CD14-positive monocyte (primary cell): ENCODE measurements around the gene WNT9B. TPM values are rescaled to one million over a fixed set of nuclear protein-coding genes. Genes with fewer than 3 reads are reported as not detected.

Source experiments
- DNase-seq, 3 donors: peaks; one replicate each; pipeline ENCODE4 v3.0.0-alpha.2; 2011 to 2022
- H2AFZ ChIP-seq: 2 replicates; pipeline ENCODE4 v1.6.0; 2012; ENCODE audit warnings: mild to moderate bottlenecking, low read depth, low read length, inconsistent platforms; ENCODE audit not compliant: insufficient read depth, poor library complexity, severe bottlenecking
- H3K27ac ChIP-seq, 2 donors: 1 replicate in 1 of 2; 2 replicates in 1 of 2; pipeline ENCODE4 v1.5.1; 2012 to 2013; ENCODE audit warnings: low read length in 2 of 2, control low read depth in 1 of 2, inconsistent platforms in 1 of 2, low read depth in 1 of 2, mild to moderate bottlenecking in 1 of 2
- H3K27me3 ChIP-seq, 2 donors: one replicate each; pipeline versions ENCODE4 v1.6.0 to v1.6.1; 2011 to 2013; ENCODE audit warnings: low read length in 2 of 2; ENCODE audit not compliant: control insufficient read depth in 2 of 2, insufficient read depth in 2 of 2
- H3K36me3 ChIP-seq, 2 donors: replicated peaks in 1 of 2; 1 replicate in 1 of 2; 2 replicates in 1 of 2; pipeline versions ENCODE4 v1.5.1 to v1.6.1; 2012 to 2013; ENCODE audit warnings: low read length in 2 of 2, control low read depth in 1 of 2, inconsistent platforms in 1 of 2, mild to moderate bottlenecking in 1 of 2; ENCODE audit not compliant: insufficient read depth in 2 of 2, control insufficient read depth in 1 of 2
- H3K4me1 ChIP-seq, 2 donors: 1 replicate in 1 of 2; 2 replicates in 1 of 2; pipeline versions ENCODE4 v1.5.1 to v1.6.1; 2012 to 2013; ENCODE audit warnings: low read length in 2 of 2, control low read depth in 1 of 2, inconsistent platforms in 1 of 2, mild to moderate bottlenecking in 1 of 2, moderate library complexity in 1 of 2; ENCODE audit not compliant: insufficient read depth in 2 of 2, control insufficient read depth in 1 of 2
- H3K4me2 ChIP-seq: replicated peaks from 2 replicates; pipeline ENCODE3; 2012; ENCODE audit warnings: low read length, moderate library complexity, mild to moderate bottlenecking; ENCODE audit not compliant: poor library complexity, severe bottlenecking; ENCODE audit errors: extremely low read depth
- H3K4me3 ChIP-seq, 3 experiments: fragments of 200-600 bp in 1 of 3; sonication (generic) in 1 of 3; replicated peaks in 1 of 3; 1 replicate in 2 of 3; 2 replicates in 1 of 3; pipeline ENCODE4 v1.5.1; 2011 to 2013; ENCODE audit warnings: low read length in 3 of 3, mild to moderate bottlenecking in 3 of 3, control low read depth in 2 of 3, low read depth in 2 of 3, inconsistent platforms in 1 of 3, moderate library complexity in 1 of 3
- H3K79me2 ChIP-seq: 2 replicates; pipeline ENCODE4 v1.6.0; 2012; ENCODE audit warnings: mild to moderate bottlenecking, control low read depth, inconsistent platforms, low read length, moderate library complexity; ENCODE audit not compliant: insufficient read depth
- H3K9ac ChIP-seq: 2 replicates; pipeline ENCODE4 v1.6.0; 2017; ENCODE audit warnings: low read length, mild to moderate bottlenecking; ENCODE audit not compliant: insufficient read depth, poor library complexity, severe bottlenecking
- H3K9me3 ChIP-seq, 2 donors: replicated peaks in 1 of 2; 1 replicate in 1 of 2; 2 replicates in 1 of 2; pipeline versions ENCODE4 v1.5.1 to v1.6.1; 2012 to 2013; ENCODE audit warnings: low read length in 2 of 2, control low read depth in 1 of 2; ENCODE audit not compliant: control insufficient read depth in 1 of 2, insufficient read depth in 1 of 2
- H4K20me1 ChIP-seq: 2 replicates; pipeline ENCODE4 v1.6.0; 2012; ENCODE audit warnings: mild to moderate bottlenecking, low read length, control low read depth, moderate library complexity; ENCODE audit not compliant: insufficient read depth
- H3K27ac Mint-ChIP-seq, 7 donors: one replicate each; pipeline ENCODE4 v1.8.0; 2020; ENCODE audit warnings: mild to moderate bottlenecking in 7 of 7, mixed read lengths in 7 of 7, moderate library complexity in 6 of 7, inconsistent platforms in 2 of 7
- H3K27me3 Mint-ChIP-seq, 3 donors: one replicate each; pipeline ENCODE4 v1.8.0; 2021 to 2022; ENCODE audit warnings: low read depth in 3 of 3, mild to moderate bottlenecking in 3 of 3, mixed read lengths in 3 of 3, moderate library complexity in 3 of 3, inconsistent platforms in 1 of 3
- H3K36me3 Mint-ChIP-seq, 2 donors: one replicate each; pipeline ENCODE4 v1.8.0; 2020; ENCODE audit warnings: mixed read lengths in 2 of 2, inconsistent platforms in 1 of 2, mild to moderate bottlenecking in 1 of 2
- H3K4me1 Mint-ChIP-seq: one replicate; pipeline ENCODE4 v1.8.0; 2020; ENCODE audit warnings: mild to moderate bottlenecking, mixed read lengths
- H3K4me3 Mint-ChIP-seq, 2 donors: one replicate each; pipeline ENCODE4 v1.8.0; 2020; ENCODE audit warnings: mild to moderate bottlenecking in 2 of 2, mixed read lengths in 2 of 2, moderate library complexity in 1 of 2
- H3K9me3 Mint-ChIP-seq, 7 donors: one replicate each; pipeline ENCODE4 v1.8.0; 2020 to 2022; ENCODE audit warnings: mixed read lengths in 7 of 7, mild to moderate bottlenecking in 6 of 7, moderate library complexity in 6 of 7, inconsistent platforms in 2 of 7
- WGBS: methylation state at CpG from one replicate; pipeline ENCODE4 v1.1.5; 2013; ENCODE audit warnings: missing lambda C conversion rate; ENCODE audit not compliant: insufficient coverage; 5-methylcytosine and 5-hydroxymethylcytosine counted together
- intact Hi-C, 2 donors: fragments of 100-400 bp; cut with micrococcal nuclease; formaldehyde crosslinking; loops; one replicate each; pipeline versions ENCODE4 v1.15.0 to v1.15.1; 2023
- polyA plus RNA-seq, 3 donors: library from polyadenylated mRNA; depleted of rRNA in 1 of 3; unstranded in 2 of 3; stranded (reverse) in 1 of 3; fragments of 300-500 nt in 2 of 3; fragments of >200 nt in 1 of 3; fragmentation: Illumina TruSeq in 2 of 3; gene quantifications; 1 replicate in 2 of 3; 2 replicates in 1 of 3; pipeline ENCODE4 v1.2.3, GENCODE V29; 2012 to 2021
- TF ChIP-seq, protein P1 (sequence below): fragments of 200-600 bp; IDR thresholded peaks from one replicate; pipeline ENCODE4 v1.8.0; 2022; ENCODE audit warnings: antibody characterized with exemption, mild to moderate bottlenecking

WNT9B gene
- polyA plus RNA-seq, 3 donors, result 0.19 TPM; not detected in 2

DNA sequence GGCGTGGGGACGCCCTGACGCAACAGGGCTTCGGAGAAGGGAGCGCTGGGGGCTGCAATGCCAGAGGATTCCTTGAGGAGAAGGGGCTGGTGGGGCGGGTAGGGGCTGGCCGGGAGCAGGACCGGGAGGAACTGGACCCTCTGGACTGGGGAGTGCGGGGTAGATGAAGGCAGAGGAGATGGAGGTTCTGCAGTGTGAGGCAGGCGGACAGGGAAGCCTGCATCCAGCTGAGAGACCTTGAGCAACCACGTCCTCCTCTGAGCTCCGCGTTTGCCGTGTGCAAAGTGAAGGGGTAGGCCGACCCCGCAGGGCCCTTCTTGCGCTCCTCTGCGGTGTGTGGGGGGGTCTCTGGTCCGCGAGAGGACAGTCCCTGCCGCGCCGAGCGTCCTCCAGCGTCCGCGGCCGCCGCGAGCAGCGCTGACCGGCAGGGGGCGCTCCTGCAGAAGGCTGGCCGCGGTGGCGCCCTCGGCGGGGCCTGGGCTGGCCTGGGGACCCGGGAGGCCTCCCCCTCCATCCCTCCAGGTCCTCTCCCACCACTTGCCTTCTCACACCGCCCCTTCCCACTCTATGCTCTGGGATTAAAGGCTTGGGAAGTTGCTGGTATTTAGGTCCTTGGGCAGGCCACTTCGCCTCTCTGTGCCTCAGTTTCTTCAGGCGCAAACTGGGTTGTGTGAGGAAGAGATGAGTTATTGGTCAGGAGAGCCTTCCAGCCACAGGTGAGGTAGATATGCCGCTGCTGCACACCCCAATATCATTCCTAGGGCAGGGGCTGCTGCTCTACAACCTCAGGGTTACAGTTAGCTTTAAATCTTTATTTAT, 9.6 kb upstream of the WNT9B start:
- Mint-ChIP-seq H3K27ac (no peak overlapping the region), H3K36me3 (peaks cover 0 to 4% of the 10 kb centered on the region in 2 donors), H3K9me3 (peaks cover 12 to 26% (median 14%) of the 10 kb centered on the region in 7 donors), H3K27me3 (peaks cover 22 to 46% (median 22%) of the 10 kb centered on the region in 3 donors), H3K4me1 (peaks cover 4% of the 10 kb centered on the region), H3K4me3 (peak overlapping the region in 1 of 2 donors; percentile 72)
- TF ChIP-seq, protein P1, sequence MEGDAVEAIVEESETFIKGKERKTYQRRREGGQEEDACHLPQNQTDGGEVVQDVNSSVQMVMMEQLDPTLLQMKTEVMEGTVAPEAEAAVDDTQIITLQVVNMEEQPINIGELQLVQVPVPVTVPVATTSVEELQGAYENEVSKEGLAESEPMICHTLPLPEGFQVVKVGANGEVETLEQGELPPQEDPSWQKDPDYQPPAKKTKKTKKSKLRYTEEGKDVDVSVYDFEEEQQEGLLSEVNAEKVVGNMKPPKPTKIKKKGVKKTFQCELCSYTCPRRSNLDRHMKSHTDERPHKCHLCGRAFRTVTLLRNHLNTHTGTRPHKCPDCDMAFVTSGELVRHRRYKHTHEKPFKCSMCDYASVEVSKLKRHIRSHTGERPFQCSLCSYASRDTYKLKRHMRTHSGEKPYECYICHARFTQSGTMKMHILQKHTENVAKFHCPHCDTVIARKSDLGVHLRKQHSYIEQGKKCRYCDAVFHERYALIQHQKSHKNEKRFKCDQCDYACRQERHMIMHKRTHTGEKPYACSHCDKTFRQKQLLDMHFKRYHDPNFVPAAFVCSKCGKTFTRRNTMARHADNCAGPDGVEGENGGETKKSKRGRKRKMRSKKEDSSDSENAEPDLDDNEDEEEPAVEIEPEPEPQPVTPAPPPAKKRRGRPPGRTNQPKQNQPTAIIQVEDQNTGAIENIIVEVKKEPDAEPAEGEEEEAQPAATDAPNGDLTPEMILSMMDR, result peak; percentile 94
- Histone ChIP-seq H3K9me3 (peaks cover 5 to 12% of the 10 kb centered on the region in 2 donors), H3K27me3 (peaks cover 5 to 10% of the 10 kb centered on the region in 2 donors), H3K27ac (no peak overlapping the region), H3K4me3 (no peak overlapping the region), H2AFZ (peak overlapping the region; percentile 56), H4K20me1 (no peaks in the 10 kb centered on the region), H3K4me1 (peaks cover 0 to 6% of the 10 kb centered on the region in 2 donors), H3K79me2 (no peaks in the 10 kb centered on the region), H3K9ac (no peak overlapping the region), H3K36me3 (no peaks in the 10 kb centered on the region), H3K4me2 (peak overlapping the region; percentile 35)
- intact Hi-C loops, result loop anchor here (2.0 to 5.0 kb wide), 2 partner anchors 99 to 101 kb away; no protein-coding TSS in a partner anchor
- peak in 2 of 3 donors; percentile 10 to 30 for DNase-seq
- 14% methylated on average over 33 of the region's 43 CpGs for WGBS

DNA sequence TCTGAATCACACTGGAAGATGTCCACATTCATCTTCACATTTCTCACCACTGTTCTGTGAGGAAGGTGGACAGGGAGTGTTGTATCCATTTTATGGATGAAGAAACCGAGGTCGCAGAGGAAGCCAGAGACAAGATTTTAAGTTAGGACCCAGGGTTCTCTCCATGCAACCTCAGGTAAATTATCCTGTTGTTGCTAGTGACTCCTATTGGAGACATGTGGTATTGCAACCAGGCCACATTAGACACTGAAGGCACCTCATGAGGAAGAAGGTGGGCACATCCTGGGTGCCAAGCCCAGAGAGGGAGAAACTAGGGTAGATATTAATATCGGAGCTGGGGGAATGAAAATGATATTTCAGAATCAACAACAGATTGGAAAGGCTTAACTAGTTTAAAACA, 8.5 kb upstream of the WNT9B start:
- no peak overlapping the region for H3K27ac Mint-ChIP-seq
- Histone ChIP-seq H3K4me1 (peaks cover 0 to 6% of the 10 kb centered on the region in 2 donors), H3K9me3 (peaks cover 5 to 12% of the 10 kb centered on the region in 2 donors), H3K79me2 (no peaks in the 10 kb centered on the region), H3K27me3 (peaks cover 5 to 15% of the 10 kb centered on the region in 2 donors), H3K36me3 (no peaks in the 10 kb centered on the region), H3K9ac (no peak overlapping the region), H3K4me2 (no peak overlapping the region), H3K4me3 (no peak overlapping the region), H3K27ac (no peak overlapping the region), H4K20me1 (no peaks in the 10 kb centered on the region), H2AFZ (no peak overlapping the region)
- intact Hi-C loops, result loop anchor here (2.0 to 5.0 kb wide), 2 partner anchors 98 to 99 kb away; no protein-coding TSS in a partner anchor
- H3K27me3 Mint-ChIP-seq, result peaks cover 22 to 45% (median 23%) of the 10 kb centered on the region in 3 donors
- H3K9me3 Mint-ChIP-seq, result peaks cover 12 to 26% (median 14%) of the 10 kb centered on the region in 7 donors
- H3K36me3 Mint-ChIP-seq, result peaks cover 0 to 4% of the 10 kb centered on the region in 2 donors
- no peak overlapping the region for H3K4me3 Mint-ChIP-seq
- no CpG with 5 or more reads among the region's 3 CpGs for WGBS
- peaks cover 4% of the 10 kb centered on the region for H3K4me1 Mint-ChIP-seq
- DNase-seq, result no peak
- TF ChIP-seq, protein P1, result peak; percentile 39
